Body of pancreas (tissue), 4 donors: ENCODE results near the gene TNIK. TPM values are rescaled to one million over a fixed set of nuclear protein-coding genes. Genes with fewer than 3 reads are reported as not detected.

Experiments
- ATAC-seq: fragments of 150-250 bp; one replicate; pipeline ENCODE4 v1.9.1; 2016
- DNase-seq, 4 donors: peaks; one replicate each; pipeline ENCODE4 v3.0.0-alpha.2; 2019
- H3K27ac ChIP-seq, 4 donors: fragments of 200-600 bp; sonication (generic); 1 replicate in 3 of 4; 2 replicates in 1 of 4; pipeline versions ENCODE4 v1.5.1 to v1.6.1; 2016 to 2019; ENCODE audit warnings: mild to moderate bottlenecking in 1 of 4, mixed read lengths in 1 of 4, moderate library complexity in 1 of 4
- H3K27me3 ChIP-seq, 2 donors: fragments of 200-600 bp; sonication (generic); one replicate each; pipeline ENCODE4 v1.6.0; 2016; ENCODE audit warnings: mild to moderate bottlenecking in 1 of 2
- H3K36me3 ChIP-seq, 2 donors: fragments of 200-600 bp; sonication (generic); replicated peaks in 1 of 2; 2 replicates each; pipeline ENCODE4 v1.5.1; 2016; ENCODE audit warnings: low read depth in 2 of 2; ENCODE audit not compliant: insufficient read depth in 1 of 2
- H3K4me1 ChIP-seq: fragments of 200-600 bp; sonication (generic); one replicate; pipeline ENCODE4 v1.6.0; 2016
- H3K4me3 ChIP-seq, 2 donors: fragments of 200-600 bp; sonication (generic); 1 replicate in 1 of 2; 2 replicates in 1 of 2; pipeline ENCODE4 v1.5.1; 2016 to 2019
- H3K9me3 ChIP-seq, 3 donors: fragments of 200-600 bp; sonication (generic); 1 replicate in 2 of 3; 2 replicates in 1 of 3; pipeline ENCODE4 v1.5.1; 2016
- POLR2A ChIP-seq, 3 donors: fragments of 450-650 bp; IDR thresholded peaks; one replicate each; pipeline ENCODE4 v1.6.1; 2016; ENCODE audit warnings: antibody characterized with exemption in 3 of 3, mild to moderate bottlenecking in 2 of 3
- WGBS, 2 donors: methylation state at CpG; one replicate each; pipeline ENCODE4 v1.1.5; 2017; 5-methylcytosine and 5-hydroxymethylcytosine counted together
- intact Hi-C: fragments of 100-400 bp; cut with DNase I; formaldehyde crosslinking; loops from one replicate; pipeline ENCODE4 v1.15.1; 2023
- total RNA-seq, 2 donors: library from RNA; depleted of rRNA; stranded (reverse); fragments of >200 nt; gene quantifications; one replicate each; pipeline ENCODE4 v1.1.0, GENCODE V29; 2016
- TF ChIP-seq, protein P1 (sequence below), 7 experiments: fragments of 450-650 bp in 4 of 7; fragments of 200-600 bp in 3 of 7; sonication (generic) in 3 of 7; IDR thresholded peaks; one replicate each; pipeline ENCODE4 v1.5.1; 2016 to 2019; ENCODE audit warnings: antibody characterized with exemption in 7 of 7

The TNIK gene
- total RNA-seq, 2 donors from 2014 or later = 7.6 to 9.6 TPM

DNA sequence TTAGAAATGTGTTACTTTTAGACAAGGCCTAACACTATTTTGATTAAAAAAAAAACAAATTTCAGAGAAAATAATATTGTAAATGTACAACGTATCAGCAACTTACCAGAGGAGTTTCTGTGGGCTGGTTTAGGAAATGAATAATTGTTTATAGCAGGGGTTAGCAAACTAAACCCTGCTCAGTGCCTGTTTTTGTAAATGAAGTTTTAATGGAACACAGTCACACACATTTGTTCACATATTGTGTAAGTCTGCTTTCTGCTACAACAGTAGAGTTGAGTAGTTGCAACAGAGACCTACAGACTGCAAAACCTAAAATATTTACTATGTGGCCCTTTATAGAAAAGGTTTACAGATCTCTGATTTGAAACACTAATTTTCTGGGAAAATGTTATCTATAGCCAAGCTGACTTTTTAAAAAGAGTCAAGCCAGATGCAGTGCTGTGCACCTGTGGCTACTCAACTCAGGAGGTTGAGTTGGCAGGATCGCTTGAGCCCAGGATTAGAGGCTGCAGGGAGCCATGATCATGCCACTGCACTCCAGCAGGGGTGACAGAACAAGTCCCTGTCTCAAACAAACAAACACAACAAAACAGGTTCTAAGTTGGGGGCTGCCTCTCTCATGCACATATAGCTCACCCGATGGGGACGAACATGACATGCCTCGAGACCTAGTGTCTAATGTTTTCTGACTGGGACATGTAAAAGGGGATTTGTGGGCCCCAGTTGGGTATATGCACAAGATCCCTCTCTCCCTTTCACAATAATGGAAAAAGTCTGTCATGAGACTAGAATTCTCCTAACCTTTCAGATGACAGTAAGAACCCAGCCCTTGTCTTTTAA lies 182.5 kb downstream of the TNIK start:
- H3K4me3 ChIP-seq = no peak overlapping the region
- ATAC-seq = no peak
- no peaks in the 10 kb centered on the region for H3K36me3 ChIP-seq
- no peak for TF ChIP-seq POLR2A (IDR thresholded peaks at IDR 0.05)
- TF ChIP-seq, protein P1, sequence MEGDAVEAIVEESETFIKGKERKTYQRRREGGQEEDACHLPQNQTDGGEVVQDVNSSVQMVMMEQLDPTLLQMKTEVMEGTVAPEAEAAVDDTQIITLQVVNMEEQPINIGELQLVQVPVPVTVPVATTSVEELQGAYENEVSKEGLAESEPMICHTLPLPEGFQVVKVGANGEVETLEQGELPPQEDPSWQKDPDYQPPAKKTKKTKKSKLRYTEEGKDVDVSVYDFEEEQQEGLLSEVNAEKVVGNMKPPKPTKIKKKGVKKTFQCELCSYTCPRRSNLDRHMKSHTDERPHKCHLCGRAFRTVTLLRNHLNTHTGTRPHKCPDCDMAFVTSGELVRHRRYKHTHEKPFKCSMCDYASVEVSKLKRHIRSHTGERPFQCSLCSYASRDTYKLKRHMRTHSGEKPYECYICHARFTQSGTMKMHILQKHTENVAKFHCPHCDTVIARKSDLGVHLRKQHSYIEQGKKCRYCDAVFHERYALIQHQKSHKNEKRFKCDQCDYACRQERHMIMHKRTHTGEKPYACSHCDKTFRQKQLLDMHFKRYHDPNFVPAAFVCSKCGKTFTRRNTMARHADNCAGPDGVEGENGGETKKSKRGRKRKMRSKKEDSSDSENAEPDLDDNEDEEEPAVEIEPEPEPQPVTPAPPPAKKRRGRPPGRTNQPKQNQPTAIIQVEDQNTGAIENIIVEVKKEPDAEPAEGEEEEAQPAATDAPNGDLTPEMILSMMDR (IDR thresholded peaks at IDR 0.05) = no peak
- H3K9me3 ChIP-seq = no peaks in the 10 kb centered on the region
- intact Hi-C loops = no loop called here
- no peaks in the 10 kb centered on the region for H3K27me3 ChIP-seq
- WGBS, 2 donors = 86 to 90% methylated on average over 5 of the region's 5 CpGs
- H3K27ac ChIP-seq = no peak overlapping the region
- no peak for DNase-seq
- no peaks in the 10 kb centered on the region for H3K4me1 ChIP-seq

DNA sequence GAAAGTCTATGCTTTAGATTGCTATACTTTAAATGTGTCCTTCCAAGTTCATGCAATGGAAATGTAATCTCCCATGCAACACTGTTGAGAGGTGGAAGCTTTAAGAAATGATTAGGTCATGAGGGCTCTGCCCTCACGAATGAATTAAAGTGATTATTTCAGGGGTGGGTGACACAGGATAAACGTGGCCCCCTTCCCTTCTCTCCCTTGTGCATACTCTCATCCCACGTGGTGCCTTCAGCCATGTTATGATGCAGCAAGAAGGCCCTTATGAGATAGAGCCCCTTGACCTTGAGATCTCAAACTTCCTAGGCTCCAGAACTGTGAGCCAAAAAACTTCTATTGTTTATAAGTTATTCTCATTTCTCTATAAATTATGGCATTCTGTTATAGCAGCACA lies 183.3 kb downstream of the TNIK start:
- 45 to 68% methylated on average over 3 of the region's 3 CpGs for WGBS, 2 donors
- intact Hi-C loops = no loop called here
- DNase-seq = no peak
- no peaks in the 10 kb centered on the region for H3K4me1 ChIP-seq
- no peak overlapping the region for H3K4me3 ChIP-seq
- no peak for TF ChIP-seq POLR2A (IDR thresholded peaks at IDR 0.05)
- TF ChIP-seq, protein P1 (IDR thresholded peaks at IDR 0.05) = no peak
- ATAC-seq = no peak
- no peak overlapping the region for H3K27ac ChIP-seq
- H3K36me3 ChIP-seq = no peaks in the 10 kb centered on the region
- no peaks in the 10 kb centered on the region for H3K27me3 ChIP-seq
- H3K9me3 ChIP-seq = no peaks in the 10 kb centered on the region

DNA sequence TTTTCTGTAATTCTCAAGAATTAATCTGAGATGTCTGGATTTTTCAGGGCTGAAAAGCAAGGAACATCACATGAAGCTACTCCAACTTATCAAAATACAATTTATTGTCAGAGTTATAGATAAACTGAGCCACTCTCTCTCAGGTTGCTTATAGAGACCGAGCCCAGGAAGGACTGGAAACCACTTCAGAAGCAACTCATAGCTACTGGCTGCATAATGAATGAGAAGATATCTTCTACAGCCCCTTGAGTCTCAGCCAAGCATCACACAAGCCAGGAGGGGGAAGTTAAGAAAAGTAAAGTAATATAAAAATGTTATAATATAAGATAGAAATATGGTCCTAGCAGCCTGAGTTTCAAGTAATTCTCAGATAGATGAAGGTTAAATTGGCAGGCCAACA lies 186.0 kb downstream of the TNIK start:
- Histone ChIP-seq H3K4me1 (no peaks in the 10 kb centered on the region), H3K4me3 (no peak overlapping the region), H3K27ac (no peak overlapping the region), H3K27me3 (no peaks in the 10 kb centered on the region), H3K36me3 (no peaks in the 10 kb centered on the region), H3K9me3 (no peaks in the 10 kb centered on the region)
- intact Hi-C loops = no loop called here
- no peak for TF ChIP-seq POLR2A (IDR thresholded peaks at IDR 0.05)
- TF ChIP-seq, protein P1 (IDR thresholded peaks at IDR 0.05) = no peak
- DNase-seq = no peak
- 85 to 100% methylated on average over 1 of the region's 1 CpG for WGBS, 2 donors
- ATAC-seq = no peak

DNA sequence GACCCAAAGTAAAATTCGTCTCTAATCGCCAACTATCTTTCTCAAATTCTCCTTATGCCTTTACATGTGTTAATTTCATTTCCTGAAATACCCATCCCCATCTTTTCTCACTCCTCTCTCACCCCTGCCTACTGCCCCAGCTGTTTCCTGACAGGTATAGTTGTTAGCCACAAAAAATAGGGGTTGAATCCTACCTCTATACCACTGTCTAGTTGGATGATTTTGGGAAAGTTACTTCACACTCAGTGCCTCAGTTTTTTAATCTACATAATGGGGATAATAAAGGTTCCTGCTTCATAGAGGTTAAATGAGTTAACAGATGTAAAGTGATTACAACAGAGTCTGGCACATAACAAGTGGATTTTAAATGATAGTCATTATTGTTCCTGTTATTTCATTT lies 189.7 kb downstream of the TNIK start:
- ATAC-seq (no peak), DNase-seq (no peak)
- TF ChIP-seq POLR2A (IDR thresholded peaks at IDR 0.05) = no peak
- TF ChIP-seq, protein P1 (IDR thresholded peaks at IDR 0.05) = no peak
- Histone ChIP-seq H3K9me3 (no peaks in the 10 kb centered on the region), H3K4me1 (peaks cover 10% of the 10 kb centered on the region), H3K27me3 (no peaks in the 10 kb centered on the region), H3K27ac (no peak overlapping the region), H3K4me3 (no peak overlapping the region), H3K36me3 (no peaks in the 10 kb centered on the region)
- intact Hi-C loops = no loop called here
- 81 to 92% methylated on average over 2 of the region's 2 CpGs for WGBS, 2 donors

DNA sequence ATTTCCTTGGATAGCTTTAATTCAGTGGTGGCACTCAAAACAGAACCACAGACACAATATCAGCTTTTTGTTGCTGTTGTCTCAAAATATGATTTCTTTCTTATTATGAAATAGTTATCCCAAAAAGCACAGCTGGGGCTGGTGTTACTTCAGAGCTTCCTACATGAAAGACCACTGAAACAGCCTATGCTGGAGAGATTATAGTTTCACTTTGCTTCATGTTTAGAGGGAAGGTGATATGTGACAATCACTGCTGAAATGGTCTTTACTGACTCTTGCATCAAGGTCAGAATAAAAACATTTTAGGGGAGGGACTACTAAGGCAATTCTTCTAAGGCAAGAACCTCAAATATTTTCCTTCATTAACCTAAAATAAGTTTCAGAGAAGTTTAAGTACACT lies 190.7 kb downstream of the TNIK start:
- H3K27me3 ChIP-seq = no peaks in the 10 kb centered on the region
- H3K9me3 ChIP-seq = no peaks in the 10 kb centered on the region
- H3K27ac ChIP-seq = no peak overlapping the region
- DNase-seq = no peak
- H3K36me3 ChIP-seq = no peaks in the 10 kb centered on the region
- intact Hi-C loops = no loop called here
- ATAC-seq = no peak
- no peak overlapping the region for H3K4me3 ChIP-seq
- H3K4me1 ChIP-seq = peaks cover 10% of the 10 kb centered on the region
- TF ChIP-seq, protein P1 (IDR thresholded peaks at IDR 0.05) = no peak
- no peak for TF ChIP-seq POLR2A (IDR thresholded peaks at IDR 0.05)
